HG02885 (cell line): Measurements from ENCODE around the gene WBP1.
"Not testable (repeated sequence)": the region's sequence is repeated elsewhere in the genome, so short reads cannot be mapped to it uniquely, and the experiment has no call there.

Experiments used
- ATAC-seq: cut with Tn5 transposase; IDR thresholded peaks from one replicate; pipeline ENCODE4 v1.9.1; 2021; ENCODE audit warnings: mild to moderate bottlenecking; ENCODE audit not compliant: unreplicated experiment, poor library complexity

WBP1 gene

GRCh38 chr2:74448771-74449170 is 9.5 kb upstream of the WBP1 start:
- no peak for ATAC-seq

GRCh38 chr2:74450570-74451190 is 7.6 kb upstream of the WBP1 start:
- no peak for ATAC-seq

GRCh38 chr2:74454654-74455511 is 3.4 kb upstream of the WBP1 start, which contains the start of gene INO80B:
Gene INO80B (plus strand): TSS chr2:74455087. CDS start chr2:74455117, 30 bp downstream.
- ATAC-seq, result peak; percentile 45

- ATAC-seq, result no peak
Measured at GRCh38 chr2:74457129-74457548, 1.1 kb upstream of the WBP1 start.

GRCh38 chr2:74457549-74458131 is 598 bp upstream of the WBP1 start:
- ATAC-seq, result peak; percentile 35

- ATAC-seq, result no peak
Measured at GRCh38 chr2:74458938-74459363, 713 bp downstream of the WBP1 start.

GRCh38 chr2:74459503-74460118 is 1.4 kb downstream of the WBP1 start:
- ATAC-seq, result not testable (repeated sequence)

GRCh38 chr2:74460187-74460586 is 1.9 kb downstream of the WBP1 start:
- not testable (repeated sequence) for ATAC-seq

- ATAC-seq, result no peak
Measured at GRCh38 chr2:74461187-74462053, 3.2 kb downstream of the WBP1 start.

- ATAC-seq, result no peak
Measured at GRCh38 chr2:74462054-74462785, 4.0 kb downstream of the WBP1 start.

- ATAC-seq, result no peak
Measured at GRCh38 chr2:74462786-74463105, 4.5 kb downstream of the WBP1 start.

GRCh38 chr2:74464406-74464805 is 6.2 kb downstream of the WBP1 start:
- no peak for ATAC-seq

- not testable (repeated sequence) for ATAC-seq
Measured at GRCh38 chr2:74470742-74471141, 12.5 kb downstream of the WBP1 start.

- no peak for ATAC-seq
Measured at GRCh38 chr2:74471332-74472065, 13.3 kb downstream of the WBP1 start.

- ATAC-seq, result peak; percentile 87
Measured at GRCh38 chr2:74472086-74472944, 14.1 kb downstream of the WBP1 start, which contains the start of gene MRPL53. Gene MRPL53 (minus strand): TSS chr2:74472680. CDS start chr2:74472660, 20 bp downstream.

GRCh38 chr2:74472945-74473258 is 14.7 kb downstream of the WBP1 start:
- no peak for ATAC-seq

- no peak for ATAC-seq
Measured at GRCh38 chr2:74474481-74474880, 16.2 kb downstream of the WBP1 start.

- ATAC-seq, result no peak
Measured at GRCh38 chr2:74474899-74475298, 16.7 kb downstream of the WBP1 start.
